Natural killer cell (primary cell): ENCODE measurements around the gene SLC35D1. TPM values are rescaled to one million over a fixed set of nuclear protein-coding genes. Genes with fewer than 3 reads are reported as not detected.

Experiments used
- ATAC-seq, 3 donors: fragments of 150-1000 bp in 2 of 3; fragments of 200-7000 bp in 1 of 3; cut with Tn5 transposase; 1 replicate in 1 of 3; 2 replicates in 2 of 3; pipeline ENCODE4 v1.10.0; 2021; ENCODE audit warnings: mild to moderate bottlenecking in 2 of 3, moderate library complexity in 2 of 3
- DNase-seq, 2 donors: peaks; one replicate each; pipeline versions ENCODE4 v3.0.0 to v3.0.0-alpha.2; 2013 to 2021; ENCODE audit warnings: mixed read lengths in 1 of 2
- H3K27ac ChIP-seq: one replicate; pipeline ENCODE4 v1.5.1; 2013; ENCODE audit warnings: mild to moderate bottlenecking, low read length
- H3K27me3 ChIP-seq: one replicate; pipeline ENCODE4 v1.6.1; 2013; ENCODE audit warnings: low read length; ENCODE audit not compliant: control insufficient read depth, insufficient read depth
- H3K36me3 ChIP-seq: one replicate; pipeline ENCODE4 v1.6.1; 2013; ENCODE audit warnings: low read length; ENCODE audit not compliant: control insufficient read depth, insufficient read depth
- H3K4me1 ChIP-seq: one replicate; pipeline ENCODE4 v1.6.1; 2013; ENCODE audit warnings: low read length; ENCODE audit not compliant: control insufficient read depth, insufficient read depth
- H3K4me3 ChIP-seq: one replicate; pipeline ENCODE4 v1.5.1; 2013; ENCODE audit warnings: low read length
- H3K9me3 ChIP-seq: one replicate; pipeline ENCODE4 v1.6.1; 2013; ENCODE audit warnings: low read length; ENCODE audit not compliant: control insufficient read depth, insufficient read depth
- H3K27ac Mint-ChIP-seq, 2 donors: one replicate each; pipeline ENCODE4 v1.8.0; 2022; ENCODE audit warnings: mild to moderate bottlenecking in 2 of 2, mixed read lengths in 2 of 2, moderate library complexity in 1 of 2
- H3K27me3 Mint-ChIP-seq, 2 donors: one replicate each; pipeline ENCODE4 v1.8.0; 2022; ENCODE audit warnings: low read depth in 2 of 2, mixed read lengths in 2 of 2
- H3K36me3 Mint-ChIP-seq: one replicate; pipeline ENCODE4 v1.8.0; 2022; ENCODE audit warnings: mixed read lengths
- H3K4me1 Mint-ChIP-seq, 2 donors: one replicate each; pipeline ENCODE4 v1.8.0; 2022; ENCODE audit warnings: mixed read lengths in 2 of 2
- H3K4me3 Mint-ChIP-seq: one replicate; pipeline ENCODE4 v1.8.0; 2022; ENCODE audit warnings: mild to moderate bottlenecking, moderate library complexity, mixed read lengths
- H3K9me3 Mint-ChIP-seq, 2 donors: one replicate each; pipeline ENCODE4 v1.8.0; 2022; ENCODE audit warnings: mixed read lengths in 2 of 2
- CTCF ChIP-seq: fragments of 200-600 bp; IDR thresholded peaks from one replicate; pipeline ENCODE4 v1.8.0; 2022; ENCODE audit warnings: antibody characterized with exemption
- WGBS: methylation state at CpG from one replicate; pipeline ENCODE4 v1.1.7; 2013; ENCODE audit warnings: missing lambda C conversion rate; ENCODE audit not compliant: insufficient coverage; 5-methylcytosine and 5-hydroxymethylcytosine counted together
- intact Hi-C: fragments of 100-400 bp; cut with micrococcal nuclease; formaldehyde crosslinking; loops from one replicate; pipeline ENCODE4 v1.14.2; 2022
- total RNA-seq, 4 donors: library from RNA; stranded (reverse); fragments of 120-200 nt in 1 of 4; gene quantifications; one replicate each; pipeline versions ENCODE4 v1.2.3 to v1.2.4, GENCODE V29; 2013 to 2022

The SLC35D1 gene
- total RNA-seq, 3 donors from 2014 or later (not counting 1 experiment from before 2014, with no cell fraction given), result 12.9 to 17.0 (median 16.1) TPM

DNA sequence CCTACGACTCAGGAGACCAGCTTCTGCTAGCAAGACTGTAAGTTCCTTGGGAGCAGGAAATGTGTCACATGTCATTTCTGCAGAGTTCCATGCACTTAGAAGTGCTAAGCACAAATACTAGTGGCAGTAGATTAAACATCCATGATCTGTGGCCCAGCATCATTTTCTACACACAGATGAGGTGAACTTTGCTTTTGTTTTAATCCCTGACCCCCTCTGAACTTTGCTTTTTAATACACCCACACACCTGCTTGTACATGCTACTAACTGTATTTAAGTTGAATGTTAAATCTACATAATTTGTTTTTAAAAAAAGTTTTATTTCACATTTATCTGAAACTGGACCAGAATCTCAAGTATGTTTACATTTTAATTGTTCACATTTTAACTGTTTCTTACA is 24.5 kb downstream of the SLC35D1 start:
- Histone ChIP-seq H3K27me3 (no peaks in the 10 kb centered on the region), H3K27ac (no peak overlapping the region), H3K4me1 (no peaks in the 10 kb centered on the region), H3K4me3 (no peak overlapping the region), H3K9me3 (no peaks in the 10 kb centered on the region), H3K36me3 (peaks cover 17% of the 10 kb centered on the region)
- Mint-ChIP-seq H3K27me3 (no peaks in the 10 kb centered on the region), H3K4me3 (no peak overlapping the region), H3K9me3 (no peaks in the 10 kb centered on the region), H3K36me3 (peaks cover 12% of the 10 kb centered on the region), H3K27ac (no peak overlapping the region), H3K4me1 (peaks cover 0 to 4% of the 10 kb centered on the region in 2 donors)
- 95% methylated on average over 1 of the region's 1 CpG for WGBS
- intact Hi-C loops, result no loop called here
- no peak for TF ChIP-seq CTCF
- no peak for ATAC-seq
- DNase-seq, result no peak

GRCh38 chr1:67020765-67021164 is 33.2 kb downstream of the SLC35D1 start:
- Mint-ChIP-seq H3K4me3 (no peak overlapping the region), H3K27me3 (no peaks in the 10 kb centered on the region), H3K4me1 (peaks cover 4 to 13% of the 10 kb centered on the region in 2 donors), H3K36me3 (peaks cover 15% of the 10 kb centered on the region), H3K27ac (no peak overlapping the region), H3K9me3 (no peaks in the 10 kb centered on the region)
- no peak for DNase-seq
- intact Hi-C loops, result no loop called here
- no peak for ATAC-seq
- no peak for TF ChIP-seq CTCF
- no peaks in the 10 kb centered on the region for H3K9me3 ChIP-seq
- WGBS, result no CpG with 5 or more reads among the region's 2 CpGs
- H3K27ac ChIP-seq, result no peak overlapping the region
- no peak overlapping the region for H3K4me3 ChIP-seq
- H3K27me3 ChIP-seq, result no peaks in the 10 kb centered on the region
- H3K4me1 ChIP-seq, result no peaks in the 10 kb centered on the region
- H3K36me3 ChIP-seq, result peaks cover 40% of the 10 kb centered on the region

DNA sequence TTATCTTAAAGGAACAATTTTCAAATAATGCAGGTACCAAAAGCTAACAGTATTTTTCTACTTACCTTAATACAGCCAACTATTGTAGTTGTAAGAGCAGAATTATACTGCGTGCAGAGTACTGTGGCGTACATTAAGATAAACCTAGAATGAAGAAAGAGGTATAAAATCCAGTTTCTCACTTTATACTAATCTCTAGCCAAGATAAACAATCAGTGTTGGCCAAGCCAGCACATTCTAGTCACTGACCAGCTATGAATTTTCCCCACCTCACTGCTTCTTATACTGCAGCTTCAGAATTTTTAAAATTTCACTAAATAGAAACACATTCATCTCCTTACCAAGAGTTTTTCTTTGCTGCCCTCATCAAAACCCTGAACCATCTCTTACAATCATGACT is 33.6 kb downstream of the SLC35D1 start:
- WGBS, result no CpG with 5 or more reads among the region's 2 CpGs

More for the DNA sequence above, 33.6 kb downstream of the SLC35D1 start:
- Histone ChIP-seq H3K9me3 (no peaks in the 10 kb centered on the region), H3K36me3 (peaks cover 40% of the 10 kb centered on the region), H3K27me3 (no peaks in the 10 kb centered on the region), H3K4me3 (no peak overlapping the region), H3K4me1 (no peaks in the 10 kb centered on the region), H3K27ac (no peak overlapping the region)
- Mint-ChIP-seq H3K9me3 (no peaks in the 10 kb centered on the region), H3K36me3 (peaks cover 15% of the 10 kb centered on the region), H3K4me1 (peaks cover 4 to 13% of the 10 kb centered on the region in 2 donors), H3K4me3 (no peak overlapping the region), H3K27ac (no peak overlapping the region), H3K27me3 (no peaks in the 10 kb centered on the region)
- no peak for TF ChIP-seq CTCF
- intact Hi-C loops, result no loop called here
- DNase-seq (no peak), ATAC-seq (no peak)
